ENCODE results near the gene SUGCT. TPM values are rescaled to one million over a fixed set of nuclear protein-coding genes. Genes with fewer than 3 reads are reported as not detected.

The SUGCT gene
- polyA plus RNA-seq, 1 of the 3 experiments (the other 2 are of a cell fraction): 53.7 TPM

DNA sequence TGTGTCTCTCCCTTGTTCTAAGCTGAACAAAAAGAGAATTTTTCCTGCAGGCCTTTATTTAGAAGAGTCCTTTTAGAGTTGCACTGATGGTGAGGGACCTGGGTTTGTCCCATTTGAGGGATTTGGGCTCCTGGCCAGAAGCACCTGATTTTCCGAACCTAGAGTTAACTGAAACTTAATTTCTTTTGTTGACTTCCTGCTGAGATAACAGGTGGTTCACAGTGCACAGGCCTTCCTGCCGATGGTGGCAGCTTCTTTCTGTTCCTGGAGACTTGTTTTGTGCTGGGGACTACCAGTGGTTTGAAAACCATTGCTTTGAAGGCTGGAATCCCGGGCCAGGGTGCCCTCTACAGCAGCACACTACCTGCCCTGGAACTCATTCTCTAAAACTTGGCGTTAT lies 99.2 kb downstream of the SUGCT start:
- no peaks in the 10 kb centered on the region for H3K36me3 ChIP-seq (replicated peaks in 1 of 2; ENCODE audit: control insufficient read depth in 1 of 2, insufficient read depth in 2 of 2, low read length in 1 of 2)
- no peak for DNase-seq
- peaks cover 0 to 4% of the 10 kb centered on the region in 2 experiments; a peak in 1 of 4 replicates for H3K4me1 ChIP-seq (ENCODE audit: control insufficient read depth in 1 of 2, insufficient read depth in 2 of 2, low read depth in 1 of 2, low read length in 1 of 2)
- H3K4me2 ChIP-seq: no peak overlapping the region
- TF ChIP-seq YY1 (IDR thresholded peaks at IDR 0.05; ENCODE audit: low read depth): no peak
- WGBS (ENCODE audit: low lambda C conversion rate): 89% methylated on average over 4 of the region's 4 CpGs
- H3F3A ChIP-seq (replicated peaks; ENCODE audit: insufficient read depth): no peaks in the 10 kb centered on the region
- no peaks in the 10 kb centered on the region for H3K79me2 ChIP-seq (ENCODE audit: insufficient read depth)
- H2AFZ ChIP-seq (ENCODE audit: low read depth): no peak overlapping the region
- H3K4me3 ChIP-seq (ENCODE audit: low read depth in 2 of 2, low read length in 1 of 2): no peak overlapping the region
- H4K20me1 ChIP-seq (ENCODE audit: insufficient read depth): no peaks in the 10 kb centered on the region
- CTCF ChIA-PET: interaction anchor here (0.6 to 4.2 kb wide), 14 partner anchors 11 to 1504 kb away, joined by 3 to 86 read pairs (median 26); partner anchors contain the start of genes INHBA, MPLKIP and SUGCT
- H3K27ac ChIP-seq (ENCODE audit: low read depth in 2 of 2, low read length in 1 of 2): no peak overlapping the region
- POLR2A ChIA-PET: no interaction called here
- H3K27me3 ChIP-seq (ENCODE audit: insufficient read depth): no peaks in the 10 kb centered on the region
- H3K9me3 ChIP-seq: no peaks in the 10 kb centered on the region
- H3K9ac ChIP-seq: no peak overlapping the region
- H3K9me2 ChIP-seq: no peaks in the 10 kb centered on the region

DNA sequence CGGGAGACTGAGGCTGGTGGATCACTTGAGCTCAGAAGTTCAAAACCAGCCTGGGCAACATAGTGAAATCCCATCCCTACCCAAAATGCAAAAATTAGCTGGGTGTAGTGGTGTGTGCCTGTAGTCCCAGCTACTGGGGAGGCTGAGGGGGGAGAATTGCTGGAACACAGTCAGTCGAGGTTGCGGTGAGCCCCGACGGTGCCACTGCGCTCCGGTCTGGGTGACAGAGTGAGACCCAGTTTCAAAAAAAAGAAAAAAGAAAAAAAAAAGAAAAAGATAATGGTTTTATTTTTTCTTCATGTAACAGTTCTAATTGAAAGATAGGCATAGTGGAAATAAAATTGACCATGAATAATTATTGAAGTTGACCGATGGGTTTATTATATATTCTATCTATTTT lies 99.9 kb downstream of the SUGCT start:
- WGBS (ENCODE audit: low lambda C conversion rate): 96% methylated on average over 8 of the region's 8 CpGs
- Histone ChIP-seq H2AFZ (ENCODE audit: low read depth) (no peak overlapping the region), H3K9me2 (no peaks in the 10 kb centered on the region), H3F3A (replicated peaks; ENCODE audit: insufficient read depth) (peaks cover under 1% of the 10 kb centered on the region), H3K9ac (no peak overlapping the region), H3K4me1 (ENCODE audit: control insufficient read depth in 1 of 2, insufficient read depth in 2 of 2, low read depth in 1 of 2, low read length in 1 of 2) (peaks cover 0 to 4% of the 10 kb centered on the region in 2 experiments; a peak in 2 of 4 replicates), H3K27me3 (ENCODE audit: insufficient read depth) (no peaks in the 10 kb centered on the region), H3K9me3 (no peaks in the 10 kb centered on the region), H3K4me3 (ENCODE audit: low read depth in 2 of 2, low read length in 1 of 2) (no peak overlapping the region), H3K4me2 (no peak overlapping the region), H4K20me1 (ENCODE audit: insufficient read depth) (no peaks in the 10 kb centered on the region), H3K36me3 (replicated peaks in 1 of 2; ENCODE audit: control insufficient read depth in 1 of 2, insufficient read depth in 2 of 2, low read length in 1 of 2) (no peaks in the 10 kb centered on the region), H3K27ac (ENCODE audit: low read depth in 2 of 2, low read length in 1 of 2) (no peak overlapping the region), H3K79me2 (ENCODE audit: insufficient read depth) (no peaks in the 10 kb centered on the region)
- ChIA-PET POLR2A (no interaction called here), CTCF (interaction anchor here (1.1 to 4.2 kb wide), 7 partner anchors 12 to 1477 kb away, joined by 4 to 86 read pairs (median 27); partner anchors contain the start of genes INHBA, MPLKIP and SUGCT)
- TF ChIP-seq RCOR1 (IDR thresholded peaks at IDR 0.05; ENCODE audit: low read length) (no peak), FOXM1 (IDR thresholded peaks at IDR 0.05; ENCODE audit: low read depth) (no peak), POLR2AphosphoS5 (IDR thresholded peaks at IDR 0.05; ENCODE audit: low read depth, low read length) (no peak), RAD21 (IDR thresholded peaks at IDR 0.05; ENCODE audit: low read length) (no peak), EP300 (IDR thresholded peaks at IDR 0.05; ENCODE audit: borderline replicate concordance in 1 of 2, low read depth in 1 of 2, low read length in 1 of 2) (no peak), CHD2 (IDR thresholded peaks at IDR 0.05; ENCODE audit: low read length, partially characterized antibody) (no peak), MEF2A (IDR thresholded peaks at IDR 0.05; ENCODE audit: borderline replicate concordance, low read depth) (no peak)
- TF ChIP-seq, protein P1, sequence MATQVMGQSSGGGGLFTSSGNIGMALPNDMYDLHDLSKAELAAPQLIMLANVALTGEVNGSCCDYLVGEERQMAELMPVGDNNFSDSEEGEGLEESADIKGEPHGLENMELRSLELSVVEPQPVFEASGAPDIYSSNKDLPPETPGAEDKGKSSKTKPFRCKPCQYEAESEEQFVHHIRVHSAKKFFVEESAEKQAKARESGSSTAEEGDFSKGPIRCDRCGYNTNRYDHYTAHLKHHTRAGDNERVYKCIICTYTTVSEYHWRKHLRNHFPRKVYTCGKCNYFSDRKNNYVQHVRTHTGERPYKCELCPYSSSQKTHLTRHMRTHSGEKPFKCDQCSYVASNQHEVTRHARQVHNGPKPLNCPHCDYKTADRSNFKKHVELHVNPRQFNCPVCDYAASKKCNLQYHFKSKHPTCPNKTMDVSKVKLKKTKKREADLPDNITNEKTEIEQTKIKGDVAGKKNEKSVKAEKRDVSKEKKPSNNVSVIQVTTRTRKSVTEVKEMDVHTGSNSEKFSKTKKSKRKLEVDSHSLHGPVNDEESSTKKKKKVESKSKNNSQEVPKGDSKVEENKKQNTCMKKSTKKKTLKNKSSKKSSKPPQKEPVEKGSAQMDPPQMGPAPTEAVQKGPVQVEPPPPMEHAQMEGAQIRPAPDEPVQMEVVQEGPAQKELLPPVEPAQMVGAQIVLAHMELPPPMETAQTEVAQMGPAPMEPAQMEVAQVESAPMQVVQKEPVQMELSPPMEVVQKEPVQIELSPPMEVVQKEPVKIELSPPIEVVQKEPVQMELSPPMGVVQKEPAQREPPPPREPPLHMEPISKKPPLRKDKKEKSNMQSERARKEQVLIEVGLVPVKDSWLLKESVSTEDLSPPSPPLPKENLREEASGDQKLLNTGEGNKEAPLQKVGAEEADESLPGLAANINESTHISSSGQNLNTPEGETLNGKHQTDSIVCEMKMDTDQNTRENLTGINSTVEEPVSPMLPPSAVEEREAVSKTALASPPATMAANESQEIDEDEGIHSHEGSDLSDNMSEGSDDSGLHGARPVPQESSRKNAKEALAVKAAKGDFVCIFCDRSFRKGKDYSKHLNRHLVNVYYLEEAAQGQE (IDR thresholded peaks at IDR 0.05; ENCODE audit: low read depth, low read length): no peak
- TF ChIP-seq, protein P2, sequence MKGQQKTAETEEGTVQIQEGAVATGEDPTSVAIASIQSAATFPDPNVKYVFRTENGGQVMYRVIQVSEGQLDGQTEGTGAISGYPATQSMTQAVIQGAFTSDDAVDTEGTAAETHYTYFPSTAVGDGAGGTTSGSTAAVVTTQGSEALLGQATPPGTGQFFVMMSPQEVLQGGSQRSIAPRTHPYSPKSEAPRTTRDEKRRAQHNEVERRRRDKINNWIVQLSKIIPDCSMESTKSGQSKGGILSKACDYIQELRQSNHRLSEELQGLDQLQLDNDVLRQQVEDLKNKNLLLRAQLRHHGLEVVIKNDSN (IDR thresholded peaks at IDR 0.05; ENCODE audit: borderline replicate concordance, low read depth): no peak
- TF ChIP-seq, protein P3, sequence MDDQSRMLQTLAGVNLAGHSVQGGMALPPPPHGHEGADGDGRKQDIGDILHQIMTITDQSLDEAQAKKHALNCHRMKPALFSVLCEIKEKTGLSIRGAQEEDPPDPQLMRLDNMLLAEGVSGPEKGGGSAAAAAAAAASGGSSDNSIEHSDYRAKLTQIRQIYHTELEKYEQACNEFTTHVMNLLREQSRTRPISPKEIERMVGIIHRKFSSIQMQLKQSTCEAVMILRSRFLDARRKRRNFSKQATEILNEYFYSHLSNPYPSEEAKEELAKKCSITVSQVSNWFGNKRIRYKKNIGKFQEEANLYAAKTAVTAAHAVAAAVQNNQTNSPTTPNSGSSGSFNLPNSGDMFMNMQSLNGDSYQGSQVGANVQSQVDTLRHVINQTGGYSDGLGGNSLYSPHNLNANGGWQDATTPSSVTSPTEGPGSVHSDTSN (IDR thresholded peaks at IDR 0.05): no peak
- DNase-seq: no peak

Data from SK-N-SH (cell line).